Spleen (tissue), 11 donors: ENCODE data around the gene ZMYND8. TPM values are rescaled to one million over a fixed set of nuclear protein-coding genes. Genes with fewer than 3 reads are reported as not detected.
"Not testable (repeated sequence)": the region's sequence is repeated elsewhere in the genome, so short reads cannot be mapped to it uniquely, and the experiment has no call there.

Experiments
- DNase-seq: peaks from one replicate; pipeline ENCODE4 v3.0.0-alpha.2; 2020
- H3K27ac ChIP-seq, 8 donors: fragments of 200-600 bp; sonication (generic) in 7 of 8; 1 replicate in 4 of 8; 2 replicates in 4 of 8; pipeline versions ENCODE4 v1.5.0 to v1.8.0; 2016 to 2021; ENCODE audit warnings: inconsistent platforms in 4 of 8, mild to moderate bottlenecking in 4 of 8, moderate library complexity in 1 of 8
- H3K27me3 ChIP-seq, 7 donors: fragments of 200-600 bp; sonication (generic) in 6 of 7; replicated peaks in 1 of 7; 1 replicate in 4 of 7; 2 replicates in 3 of 7; pipeline versions ENCODE4 v1.5.0 to v1.8.0; 2016 to 2021; ENCODE audit warnings: inconsistent platforms in 3 of 7, mild to moderate bottlenecking in 1 of 7
- H3K36me3 ChIP-seq, 6 donors: fragments of 200-600 bp; sonication (generic) in 5 of 6; 1 replicate in 4 of 6; 2 replicates in 2 of 6; pipeline versions ENCODE4 v1.5.0 to v1.8.0; 2016 to 2021; ENCODE audit warnings: inconsistent platforms in 2 of 6
- H3K4me1 ChIP-seq, 6 donors: fragments of 200-600 bp; sonication (generic) in 5 of 6; 1 replicate in 3 of 6; 2 replicates in 3 of 6; pipeline versions ENCODE4 v1.5.0 to v1.8.0; 2016 to 2021; ENCODE audit warnings: inconsistent platforms in 3 of 6
- H3K4me3 ChIP-seq, 8 donors: fragments of 200-600 bp; sonication (generic) in 7 of 8; 1 replicate in 4 of 8; 2 replicates in 4 of 8; pipeline versions ENCODE4 v1.5.0 to v1.8.0; 2016 to 2021; ENCODE audit warnings: inconsistent platforms in 4 of 8, mild to moderate bottlenecking in 4 of 8, moderate library complexity in 2 of 8
- H3K9me3 ChIP-seq, 8 donors: fragments of 200-600 bp; sonication (generic) in 7 of 8; 1 replicate in 4 of 8; 2 replicates in 4 of 8; pipeline versions ENCODE4 v1.5.0 to v1.8.0; 2016 to 2021; ENCODE audit warnings: inconsistent platforms in 4 of 8
- POLR2A ChIP-seq, 3 donors: fragments of 450-650 bp; IDR thresholded peaks; one replicate each; pipeline ENCODE4 v1.5.1; 2017; ENCODE audit warnings: antibody characterized with exemption in 3 of 3, mild to moderate bottlenecking in 1 of 3
- POLR2AphosphoS5 ChIP-seq, 3 donors: sonication (generic); formaldehyde crosslinking; IDR thresholded peaks; one replicate each; pipeline ENCODE4 v1.5.1; 2017; ENCODE audit warnings: antibody characterized with exemption in 3 of 3
- WGBS, 5 donors: extraction: QIAGEN DNeasy Blood & Tissue Kit in 3 of 5; methylation state at CpG; one replicate each; pipeline versions ENCODE4 v1.1.5 to v1.1.7; 2013 to 2018; 5-methylcytosine and 5-hydroxymethylcytosine counted together
- intact Hi-C: fragments of 100-400 bp; cut with DNase I; formaldehyde crosslinking; loops from one replicate; pipeline ENCODE4 v1.15.0; 2023; ENCODE audit warnings: low total_unique reads
- polyA plus RNA-seq, 3 donors: library from polyadenylated mRNA; stranded (reverse); fragments of 200-250 nt; gene quantifications; one replicate each; pipeline ENCODE4 v1.2.1, GENCODE V29; 2013
- total RNA-seq, 7 donors: library from RNA; depleted of rRNA in 3 of 7; stranded (reverse); fragments of >200 nt in 3 of 7; fragmentation: NEBNext Ultra II Directional in 4 of 7; extraction: Animal tissue kit (Norgen Biotek cat#: 25700) in 4 of 7; gene quantifications; one replicate each; pipeline versions ENCODE4 v1.1.0 to v1.2.1, GENCODE V29; 2016 to 2021
- TF ChIP-seq, protein P1 (sequence below), 11 experiments: fragments of 200-600 bp in 7 of 11; fragments of 450-650 bp in 4 of 11; sonication (generic) in 4 of 11; IDR thresholded peaks in 8 of 11; conservative IDR thresholded peaks in 3 of 11; 1 replicate in 7 of 11; 2 replicates in 4 of 11; pipeline versions ENCODE4 v1.4.0 to v1.8.0; 2016 to 2021; ENCODE audit warnings: antibody characterized with exemption in 11 of 11, inconsistent platforms in 4 of 11, mild to moderate bottlenecking in 1 of 11
- donor health status: healthy with polysubstance abuse.
- donor health status: DM: no; HTN: no; CAD: no; lungs with moderate emphysema.
- donor health status: DM: no; HTN: no; CAD: no.
- donor health status: Bipolar disorder and iron deficiency.
- donor health status: healthy.
- donor health status: DM: no; HTN: no; CAD: no.
- donor health status: DM: yes; HTN: yes; CAD: no.

ZMYND8 gene
- total and polyA plus RNA-seq, 10 donors, result 12.5 to 64.0 (median 46.8) TPM

DNA sequence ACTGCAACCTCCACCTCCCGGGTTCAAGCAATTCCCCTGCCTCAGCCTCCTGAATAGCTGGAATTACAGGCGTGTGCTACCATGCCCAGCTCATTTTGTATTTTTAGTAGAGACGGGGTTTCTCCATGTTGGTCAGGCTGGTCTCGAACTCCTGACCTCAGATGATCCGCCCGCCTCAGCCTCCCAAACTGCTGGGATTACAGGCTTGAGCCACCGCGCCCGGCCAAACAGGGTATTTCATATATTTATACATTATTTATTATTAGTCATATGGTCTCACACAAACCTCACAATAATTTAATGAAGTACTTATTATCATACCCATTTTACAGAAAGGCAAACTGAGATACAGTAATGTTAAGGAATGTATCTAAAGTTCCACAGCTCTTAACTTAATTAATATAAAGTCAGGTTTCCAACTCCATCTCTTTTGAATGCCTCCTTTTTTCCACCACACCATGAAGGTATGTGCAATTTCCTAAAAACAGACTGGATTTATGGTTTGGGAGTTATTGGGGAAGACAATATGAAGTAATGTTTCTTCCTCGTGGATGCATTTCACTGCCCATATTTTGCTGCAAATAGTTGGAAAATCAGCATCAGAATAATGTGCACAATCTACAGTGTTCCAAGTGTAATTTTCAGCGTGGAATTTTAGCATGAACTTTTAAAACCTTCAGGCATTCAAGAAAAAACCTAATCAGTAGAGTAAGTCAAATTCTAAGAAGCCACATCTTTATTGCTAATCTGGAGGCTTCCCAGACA is 65.7 kb downstream of the ZMYND8 start:
- H3K4me3 ChIP-seq, result no peak overlapping the region
- no peaks in the 10 kb centered on the region for H3K9me3 ChIP-seq
- 92 to 97% (median 95%) methylated on average over 11 of the region's 11 CpGs for WGBS, 5 donors
- no peaks in the 10 kb centered on the region for H3K27me3 ChIP-seq
- H3K27ac ChIP-seq, result no peak overlapping the region
- peaks cover 0 to 100% (median 75%) of the 10 kb centered on the region in 6 donors for H3K36me3 ChIP-seq
- H3K4me1 ChIP-seq, result peaks cover 0 to 20% (median 5%) of the 10 kb centered on the region in 6 donors
- DNase-seq, result no peak
- TF ChIP-seq, protein P1, sequence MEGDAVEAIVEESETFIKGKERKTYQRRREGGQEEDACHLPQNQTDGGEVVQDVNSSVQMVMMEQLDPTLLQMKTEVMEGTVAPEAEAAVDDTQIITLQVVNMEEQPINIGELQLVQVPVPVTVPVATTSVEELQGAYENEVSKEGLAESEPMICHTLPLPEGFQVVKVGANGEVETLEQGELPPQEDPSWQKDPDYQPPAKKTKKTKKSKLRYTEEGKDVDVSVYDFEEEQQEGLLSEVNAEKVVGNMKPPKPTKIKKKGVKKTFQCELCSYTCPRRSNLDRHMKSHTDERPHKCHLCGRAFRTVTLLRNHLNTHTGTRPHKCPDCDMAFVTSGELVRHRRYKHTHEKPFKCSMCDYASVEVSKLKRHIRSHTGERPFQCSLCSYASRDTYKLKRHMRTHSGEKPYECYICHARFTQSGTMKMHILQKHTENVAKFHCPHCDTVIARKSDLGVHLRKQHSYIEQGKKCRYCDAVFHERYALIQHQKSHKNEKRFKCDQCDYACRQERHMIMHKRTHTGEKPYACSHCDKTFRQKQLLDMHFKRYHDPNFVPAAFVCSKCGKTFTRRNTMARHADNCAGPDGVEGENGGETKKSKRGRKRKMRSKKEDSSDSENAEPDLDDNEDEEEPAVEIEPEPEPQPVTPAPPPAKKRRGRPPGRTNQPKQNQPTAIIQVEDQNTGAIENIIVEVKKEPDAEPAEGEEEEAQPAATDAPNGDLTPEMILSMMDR (IDR thresholded peaks at IDR 0.05 in 8 of 11, conservative IDR thresholded peaks at IDR 0.05 in 3 of 11), result no peak
- TF ChIP-seq POLR2A (IDR thresholded peaks at IDR 0.05) (no peak), POLR2AphosphoS5 (IDR thresholded peaks at IDR 0.05) (no peak)
- intact Hi-C loops, result no loop called here

DNA sequence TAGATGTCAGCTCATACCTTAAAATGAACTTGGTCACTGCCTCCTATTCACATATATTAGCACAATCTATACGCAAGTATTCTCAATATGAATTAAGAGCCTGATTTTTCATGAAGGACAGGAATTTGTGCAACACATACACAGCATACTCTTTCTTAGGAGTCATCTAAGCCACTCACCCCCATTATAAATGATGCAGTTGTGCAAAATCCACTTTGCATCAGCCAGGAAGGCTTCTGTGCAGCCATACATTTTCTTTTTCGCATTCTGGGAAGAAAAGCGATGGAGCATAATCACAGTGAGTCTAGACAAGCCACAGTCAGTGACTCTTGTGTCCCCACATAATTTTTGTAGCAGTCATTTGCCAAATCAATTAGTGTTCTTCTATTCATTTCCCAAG is 66.5 kb downstream of the ZMYND8 start:
- Histone ChIP-seq H3K9me3 (no peaks in the 10 kb centered on the region), H3K4me3 (no peak overlapping the region), H3K4me1 (peaks cover 0 to 14% (median 2%) of the 10 kb centered on the region in 6 donors), H3K27me3 (no peaks in the 10 kb centered on the region), H3K27ac (no peak overlapping the region), H3K36me3 (peaks cover 2 to 100% (median 77%) of the 10 kb centered on the region in 6 donors)
- intact Hi-C loops, result no loop called here
- TF ChIP-seq POLR2A (IDR thresholded peaks at IDR 0.05), result no peak
- no peak for TF ChIP-seq POLR2AphosphoS5 (IDR thresholded peaks at IDR 0.05)
- TF ChIP-seq, protein P1 (IDR thresholded peaks at IDR 0.05 in 8 of 11, conservative IDR thresholded peaks at IDR 0.05 in 3 of 11), result no peak
- 94 to 99% (median 98%) methylated on average over 3 of the region's 3 CpGs for WGBS, 5 donors
- DNase-seq, result no peak

GRCh38 chr20:47289096-47289495 is 67.4 kb downstream of the ZMYND8 start:
- Histone ChIP-seq H3K4me3 (no peak overlapping the region), H3K36me3 (peaks cover 2 to 100% (median 77%) of the 10 kb centered on the region in 6 donors), H3K27ac (no peak overlapping the region), H3K4me1 (peaks cover 0 to 9% (median 2%) of the 10 kb centered on the region in 6 donors), H3K27me3 (no peaks in the 10 kb centered on the region), H3K9me3 (no peaks in the 10 kb centered on the region)
- no peak for DNase-seq
- intact Hi-C loops, result no loop called here
- no peak for TF ChIP-seq POLR2A (IDR thresholded peaks at IDR 0.05)
- TF ChIP-seq, protein P1 (IDR thresholded peaks at IDR 0.05 in 8 of 11, conservative IDR thresholded peaks at IDR 0.05 in 3 of 11), result no peak
- TF ChIP-seq POLR2AphosphoS5 (IDR thresholded peaks at IDR 0.05), result no peak
- 94 to 98% (median 95%) methylated on average over 3 of the region's 3 CpGs for WGBS, 5 donors

GRCh38 chr20:47288530-47288929 is 68.0 kb downstream of the ZMYND8 start:
- H3K36me3 ChIP-seq, result peaks cover 2 to 100% (median 77%) of the 10 kb centered on the region in 6 donors
- DNase-seq, H3K4me1 ChIP-seq, H3K9me3 ChIP-seq, H3K4me3 ChIP-seq, H3K27ac ChIP-seq, H3K27me3 ChIP-seq, intact Hi-C loops: not testable (repeated sequence)
- WGBS, 5 donors, result 95 to 100% (median 99%) methylated on average over 8 of the region's 8 CpGs
